NCI-H524 treated with DMSO at 0.1 percent for 48 hours (cell line): ENCODE measurements around the gene CADM4.
A peak's percentile ranks its signal among the peaks of the same experiment; 100 is the strongest.

ENCODE experiments used
- DNase-seq: peaks from one replicate; lab custom pipeline; 2025; lab: John Stamatoyannopoulos, UW

CADM4 gene

DNA sequence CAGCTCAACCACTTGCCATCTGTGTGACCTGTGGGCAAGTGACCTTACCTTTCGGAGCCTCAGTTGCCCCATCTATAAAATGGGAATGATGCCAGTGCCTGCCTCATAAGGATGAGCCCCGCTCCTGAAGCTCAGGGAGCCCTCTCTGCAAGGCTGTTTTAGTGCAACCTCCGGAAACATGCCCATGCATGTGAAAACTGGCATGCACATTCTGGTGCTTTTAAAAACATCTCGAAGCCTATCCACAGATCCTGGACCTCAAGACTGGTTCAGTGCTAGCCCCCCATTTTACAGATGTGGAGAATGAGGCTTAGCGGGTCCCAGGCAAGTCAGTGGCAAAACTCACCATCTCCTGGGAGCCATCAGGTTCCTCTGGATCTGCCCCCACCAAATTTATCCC is 5.6 kb downstream of the CADM4 start:
- DNase-seq: no peak

DNA sequence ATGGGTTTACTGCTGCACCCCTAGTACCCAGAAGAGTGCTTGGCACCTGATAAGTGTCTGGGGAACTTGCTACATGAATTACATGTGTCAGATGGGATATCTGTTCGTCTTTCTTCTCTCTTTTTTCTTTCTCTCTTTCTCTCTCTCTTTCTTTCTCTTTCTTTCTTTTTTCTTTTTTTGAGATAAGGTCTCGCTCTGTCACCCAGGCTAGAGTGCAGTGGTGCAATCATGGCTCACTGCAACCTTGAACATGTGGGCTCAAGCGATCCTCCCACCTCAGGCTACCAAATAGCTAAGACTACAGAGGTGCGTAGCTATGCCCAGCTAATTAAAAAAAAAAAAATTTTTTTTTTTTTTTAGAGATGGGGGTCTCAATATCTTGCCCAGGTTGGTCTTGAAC is 6.1 kb downstream of the CADM4 start:
- no peak for DNase-seq

GRCh38 chr19:43631491-43631890 is 8.2 kb downstream of the CADM4 start:
- no peak for DNase-seq

GRCh38 chr19:43628646-43629326 is 10.9 kb downstream of the CADM4 start:
- DNase-seq: no peak

GRCh38 chr19:43626838-43627237 is 12.8 kb downstream of the CADM4 start:
- no peak for DNase-seq

GRCh38 chr19:43625918-43626579 is 13.6 kb downstream of the CADM4 start:
- no peak for DNase-seq

GRCh38 chr19:43624933-43625332 is 14.7 kb downstream of the CADM4 start:
- no peak for DNase-seq

- no peak for DNase-seq
These were observed 15.6 kb downstream of the CADM4 start for GRCh38 chr19:43623889-43624670.

DNA sequence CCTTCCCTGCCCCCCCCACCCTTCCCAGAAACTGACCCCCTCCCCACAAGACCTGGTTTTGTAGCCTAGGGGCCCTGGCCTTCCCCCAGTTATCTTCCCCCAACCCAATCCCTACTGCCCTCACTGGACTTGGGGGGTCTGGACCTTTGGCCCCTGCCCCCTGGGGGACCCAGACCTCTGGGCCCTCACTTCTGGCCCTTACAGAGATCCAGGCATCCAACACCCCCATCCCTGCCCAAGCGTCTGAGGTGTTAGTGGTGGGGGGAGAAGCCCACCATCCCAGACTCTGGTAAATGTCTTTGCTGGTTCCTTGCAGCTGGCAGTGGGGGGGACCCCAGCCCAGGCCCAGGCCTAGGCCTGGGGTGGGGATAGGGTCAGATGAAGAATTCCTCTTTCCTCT is 16.7 kb downstream of the CADM4 start:
- DNase-seq: no peak

DNA sequence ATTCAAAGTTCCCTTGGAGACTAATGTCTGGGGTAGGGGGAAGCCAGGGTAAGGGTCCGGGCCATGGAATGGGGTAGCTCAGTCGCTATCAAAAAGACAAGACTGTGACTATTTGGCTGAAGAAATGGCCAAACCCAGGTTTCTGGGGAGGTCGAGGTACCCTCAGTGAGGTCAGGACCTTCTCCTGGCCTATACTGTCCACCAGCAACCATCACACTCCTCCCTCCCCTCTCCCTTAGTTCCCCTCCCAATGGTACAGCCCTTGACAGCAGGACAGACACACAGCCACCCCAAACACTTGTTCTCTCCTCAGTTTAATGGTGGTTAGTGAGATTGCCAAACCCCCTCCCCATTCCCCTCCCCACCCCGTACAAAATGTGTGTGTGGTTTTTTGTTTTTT is 17.6 kb downstream of the CADM4 start:
- no peak for DNase-seq

- no peak for DNase-seq
These were observed 19.3 kb downstream of the CADM4 start for GRCh38 chr19:43620061-43621001.

DNA sequence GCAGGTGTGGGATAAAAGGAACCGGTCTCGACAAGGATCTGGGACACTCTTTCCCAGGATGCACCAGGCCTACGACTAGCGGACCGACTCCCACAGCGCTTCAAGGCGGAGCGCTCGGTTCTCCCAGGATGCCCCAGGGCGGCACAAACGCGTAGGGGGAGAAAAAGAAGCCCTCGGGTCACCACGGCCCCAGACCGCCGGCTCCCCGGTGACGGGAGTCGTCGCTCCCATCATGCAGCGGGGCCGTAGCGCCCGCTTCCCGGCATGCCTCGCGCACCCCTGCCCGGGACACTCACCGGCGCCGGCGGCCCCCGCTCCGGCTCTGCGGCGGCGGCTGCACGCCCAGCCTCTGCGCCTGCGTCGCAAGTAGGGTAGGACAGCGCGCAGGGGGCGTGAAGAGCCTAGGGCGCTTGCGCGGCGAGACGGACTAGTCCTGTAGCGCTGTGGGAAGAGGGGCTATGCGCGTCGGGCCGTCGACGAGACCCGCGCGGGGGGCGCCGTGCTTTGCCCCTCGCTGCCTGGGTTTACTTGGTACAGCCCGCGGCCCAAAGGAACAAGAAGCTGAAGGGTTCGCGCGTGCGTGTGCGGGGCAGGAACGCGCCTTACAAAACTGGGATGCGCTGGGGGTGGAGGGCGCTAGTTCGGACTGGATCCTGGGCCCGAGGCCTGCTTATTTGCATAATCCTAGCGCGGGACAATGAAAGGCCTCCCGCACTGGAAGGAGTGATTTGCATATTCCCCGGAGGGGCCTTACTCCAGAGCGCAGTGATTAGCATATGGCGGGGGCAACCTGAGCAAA is 20.2 kb downstream of the CADM4 start, which contains the start of gene ZNF428:
TSS of gene ZNF428 (minus strand) at position 368 of the 799 bp plus-strand sequence. CDS start 5,325 bp downstream, outside the sequence.
- peak; percentile 72 for DNase-seq

DNA sequence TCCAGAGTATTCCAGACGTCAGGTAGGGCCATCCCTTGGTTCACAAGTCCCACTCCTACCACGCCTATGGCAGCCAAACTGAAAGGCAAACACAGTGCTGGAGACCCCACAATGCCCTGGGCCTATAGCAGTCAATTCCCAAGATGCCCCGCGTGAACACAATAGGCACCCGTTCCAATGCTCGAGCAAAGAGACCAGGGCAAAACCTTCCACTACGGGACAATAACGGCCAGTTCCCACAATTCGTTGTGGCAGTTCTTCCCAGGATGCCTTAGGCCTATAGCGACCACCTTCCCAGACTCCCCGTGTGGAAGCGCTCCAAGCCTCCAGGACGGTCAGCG is 20.8 kb downstream of the CADM4 start:
- peak; percentile 8 for DNase-seq

GRCh38 chr19:43616954-43617353 is 22.7 kb downstream of the CADM4 start:
- DNase-seq: no peak

GRCh38 chr19:43616306-43616705 is 23.3 kb downstream of the CADM4 start:
- no peak for DNase-seq

GRCh38 chr19:43612374-43612773 is 27.3 kb downstream of the CADM4 start:
- DNase-seq: no peak

- no peak for DNase-seq
These were observed 27.9 kb downstream of the CADM4 start, which contains the start of gene SRRM5 for GRCh38 chr19:43611788-43612187. TSS of gene SRRM5 (plus strand) at chr19:43612088. CDS start at chr19:43612122, 34 bp downstream.

GRCh38 chr19:43610493-43610892 is 29.2 kb downstream of the CADM4 start:
- no peak for DNase-seq

GRCh38 chr19:43609872-43610271 is 29.8 kb downstream of the CADM4 start:
- no peak for DNase-seq

DNA sequence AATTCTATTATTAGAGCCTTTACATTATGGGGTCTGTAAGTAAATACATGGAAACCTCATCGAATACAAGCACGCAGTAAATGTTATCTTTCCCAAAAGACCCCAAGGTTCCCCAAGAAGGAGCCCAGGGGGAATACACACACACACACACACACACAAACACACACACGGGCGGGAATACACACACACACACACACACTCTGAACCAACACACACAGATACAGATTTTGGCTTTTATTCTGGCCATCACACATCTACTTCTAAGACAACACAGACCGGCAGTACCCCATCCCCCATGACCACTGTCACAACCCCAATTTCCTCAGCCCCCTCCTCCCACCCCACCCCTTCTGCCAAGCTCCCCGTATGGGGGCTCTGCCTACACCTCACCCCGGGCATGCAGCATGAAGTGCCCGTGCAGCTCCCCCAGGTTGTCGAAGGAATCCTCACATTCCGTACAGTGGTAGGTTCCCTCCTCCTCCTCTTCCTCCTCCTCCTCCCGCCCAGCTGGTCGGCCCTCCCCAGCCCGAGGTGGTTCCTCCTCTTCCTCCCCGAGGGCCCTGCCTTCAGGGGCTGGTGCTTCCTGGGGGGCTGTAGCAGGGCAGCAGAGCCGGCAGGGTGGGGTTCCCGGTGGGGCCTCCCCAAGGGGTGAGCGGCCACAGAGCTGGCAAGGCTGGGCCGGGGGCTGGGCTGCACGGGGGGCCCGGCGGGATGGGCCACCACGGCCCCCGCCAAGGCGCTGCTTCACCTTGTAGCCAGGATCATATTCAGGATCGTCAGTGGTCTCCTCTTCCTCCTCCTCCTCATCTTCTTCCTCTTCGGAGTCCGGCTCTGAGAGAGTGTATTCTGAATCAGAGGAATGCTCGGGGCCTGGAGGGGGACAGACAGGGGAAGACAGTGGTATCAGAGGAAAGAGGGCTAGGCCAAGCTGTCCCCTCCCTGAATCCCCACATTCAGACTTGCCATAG is 32.1 kb downstream of the CADM4 start:
- DNase-seq: no peak
